SK-N-MC (cell line): ENCODE measurements around the gene AHCY.
A peak's percentile ranks its signal among the peaks of the same experiment; 100 is the strongest.

Experiments
- DNase-seq: peaks from one replicate; pipeline ENCODE4 v3.0.0-alpha.2; 2011; ENCODE audit warnings: low read depth, low spot score
- H3K27ac ChIP-seq: fragments of 200-600 bp; sonication (generic); 2 replicates; pipeline ENCODE4 v1.5.1; 2016; ENCODE audit warnings: mixed run types
- H3K36me3 ChIP-seq: fragments of 200-600 bp; sonication (generic); 2 replicates; pipeline ENCODE4 v1.6.1; 2017; ENCODE audit warnings: antibody characterized with exemption, low read length, mixed read lengths; ENCODE audit not compliant: insufficient read depth
- H3K4me3 ChIP-seq: fragments of 200-600 bp; sonication (generic); 2 replicates; pipeline ENCODE4 v1.5.1; 2016
- H3K9ac ChIP-seq: fragments of 200-600 bp; sonication (generic); 2 replicates; pipeline ENCODE4 v1.8.0; 2017; ENCODE audit warnings: mixed run types, mixed read lengths; ENCODE audit not compliant: insufficient read length
- H3K9me3 ChIP-seq: fragments of 200-600 bp; sonication (generic); 2 replicates; pipeline ENCODE4 v1.6.1; 2017; ENCODE audit warnings: low read depth, mild to moderate bottlenecking, antibody characterized with exemption, low read length, moderate library complexity, mixed read lengths
- EZH2 ChIP-seq: fragments of 200-600 bp; sonication (generic); IDR thresholded peaks from one replicate; pipeline ENCODE4 v1.6.1; 2017; ENCODE audit warnings: antibody characterized with exemption
- FOXP2 ChIP-seq: optimal IDR thresholded peaks from 2 replicates; pipeline ENCODE3; 2011; ENCODE audit warnings: mild to moderate bottlenecking, moderate library complexity; ENCODE audit not compliant: insufficient read depth; ENCODE audit errors: extremely low read length, control extremely low read depth
- POLR2AphosphoS5 ChIP-seq: IDR thresholded peaks from 2 replicates; pipeline ENCODE4 v1.6.1; 2012; ENCODE audit warnings: mild to moderate bottlenecking, low read depth, low read length, borderline replicate concordance

Gene AHCY

DNA sequence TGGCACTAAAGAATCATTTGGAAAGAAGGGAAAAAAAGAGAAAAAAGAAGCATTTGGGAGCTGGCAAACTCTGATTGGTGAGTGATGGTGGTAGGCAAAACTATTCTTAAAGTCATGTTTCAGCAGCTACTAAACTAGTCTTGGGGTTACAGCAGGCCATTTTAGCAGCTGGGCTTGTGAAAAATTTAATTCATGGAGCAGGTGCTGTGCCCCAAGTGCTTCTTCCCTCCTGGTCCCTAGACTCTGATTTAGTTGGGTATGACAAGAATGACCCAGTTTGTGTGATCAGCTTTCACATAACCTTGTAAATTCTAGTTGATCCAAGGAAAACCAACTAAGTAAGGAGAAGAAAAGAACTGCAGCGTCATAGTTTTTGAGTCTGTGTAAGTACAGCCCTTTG lies 63.0 kb downstream of the AHCY start:
- peaks cover 12% of the 10 kb centered on the region; the same call in 1 of the 2 replicates for H3K9me3 ChIP-seq
- TF ChIP-seq FOXP2: no peak
- no peak for TF ChIP-seq POLR2AphosphoS5
- TF ChIP-seq EZH2: no peak
- DNase-seq: no peak
- peaks cover 11% of the 10 kb centered on the region; the same call in 1 of the 2 replicates for H3K36me3 ChIP-seq
- H3K4me3 ChIP-seq: no peak overlapping the region
- H3K9ac ChIP-seq: no peak overlapping the region
- H3K27ac ChIP-seq: no peak overlapping the region

DNA sequence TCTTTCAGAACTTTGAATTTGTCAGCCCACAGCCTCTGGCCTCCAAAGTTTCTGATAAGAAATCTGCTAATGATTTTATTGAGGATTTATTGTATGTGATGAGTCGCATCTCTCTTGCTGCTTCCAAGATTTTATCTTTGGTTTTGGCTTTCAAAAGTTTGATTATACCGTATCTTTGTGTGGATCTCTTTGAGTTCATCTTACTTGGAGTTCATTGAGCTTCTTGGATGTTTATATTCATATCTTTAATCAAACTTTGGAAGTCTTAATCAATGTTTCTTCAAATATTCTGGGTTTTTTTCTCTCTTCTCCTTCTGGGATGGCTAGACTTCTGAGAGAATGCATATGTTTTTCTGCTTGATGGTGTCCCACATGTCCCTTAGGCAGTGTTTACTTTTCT lies 65.2 kb downstream of the AHCY start:
- Histone ChIP-seq H3K27ac (0 out of 2 replicates have a peak overlapping the region, but pooled peaks have one; percentile 31), H3K9ac (no peak overlapping the region), H3K4me3 (no peak overlapping the region), H3K9me3 (peaks cover 12% of the 10 kb centered on the region; the same call in 1 of the 2 replicates), H3K36me3 (peaks cover 11% of the 10 kb centered on the region; the same call in 1 of the 2 replicates)
- no peak for TF ChIP-seq POLR2AphosphoS5
- TF ChIP-seq FOXP2: no peak
- TF ChIP-seq EZH2: no peak
- DNase-seq: no peak

DNA sequence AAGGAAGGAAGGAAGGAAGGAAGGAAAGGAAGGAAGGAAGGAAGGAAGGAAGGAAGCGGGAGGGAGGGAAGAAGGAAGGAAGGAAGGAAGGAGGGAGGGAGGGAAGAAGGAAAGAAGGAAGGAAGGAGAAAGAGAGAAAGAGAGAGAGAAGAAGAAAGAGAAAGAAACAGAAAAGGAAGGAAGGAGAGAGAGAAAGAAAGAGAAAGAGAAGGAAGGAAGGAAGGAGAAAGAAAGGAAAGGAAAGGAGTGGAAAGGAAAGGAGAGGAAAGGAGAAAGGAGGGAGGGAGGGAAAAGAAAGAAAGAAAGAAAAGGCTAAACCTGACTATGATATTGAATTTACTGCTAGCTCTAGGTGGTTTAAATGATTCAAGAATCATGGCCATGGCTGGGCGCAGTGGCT lies 67.3 kb downstream of the AHCY start:
- no peak overlapping the region for H3K4me3 ChIP-seq
- H3K9ac ChIP-seq: no peak overlapping the region
- H3K9me3 ChIP-seq: peaks cover 18% of the 10 kb centered on the region; the same call in 1 of the 2 replicates
- peaks cover 11% of the 10 kb centered on the region; the same call in 1 of the 2 replicates for H3K36me3 ChIP-seq
- H3K27ac ChIP-seq: no peak overlapping the region
- TF ChIP-seq FOXP2: no peak
- no peak for DNase-seq

DNA sequence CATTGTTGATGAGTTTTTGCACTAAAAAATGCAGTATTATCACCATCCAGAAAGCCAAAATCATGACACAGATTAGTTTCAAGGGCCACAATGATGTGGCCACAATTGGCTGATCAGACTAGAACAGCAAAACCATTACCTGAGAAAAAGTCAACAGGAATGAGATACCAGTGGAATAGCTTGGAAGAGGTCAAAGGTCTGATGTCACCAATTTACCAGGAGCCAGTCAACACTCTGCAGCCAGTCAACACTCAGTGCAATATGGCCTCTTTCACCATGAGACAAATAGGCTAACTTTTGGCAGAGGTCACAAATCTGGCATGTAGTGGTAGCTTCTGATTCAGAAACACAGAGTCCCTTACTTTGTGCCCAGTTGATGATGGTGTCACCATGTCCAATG lies 69.5 kb downstream of the AHCY start:
- H3K36me3 ChIP-seq: 0 out of 2 replicates have a peak, but pooled peaks cover 5% of the 10 kb centered on the region
- DNase-seq: no peak
- H3K9me3 ChIP-seq: peaks cover 18% of the 10 kb centered on the region; the same call in 1 of the 2 replicates
- H3K27ac ChIP-seq: no peak overlapping the region
- no peak overlapping the region for H3K4me3 ChIP-seq
- TF ChIP-seq FOXP2 (no peak), EZH2 (no peak), POLR2AphosphoS5 (no peak)
- H3K9ac ChIP-seq: no peak overlapping the region

DNA sequence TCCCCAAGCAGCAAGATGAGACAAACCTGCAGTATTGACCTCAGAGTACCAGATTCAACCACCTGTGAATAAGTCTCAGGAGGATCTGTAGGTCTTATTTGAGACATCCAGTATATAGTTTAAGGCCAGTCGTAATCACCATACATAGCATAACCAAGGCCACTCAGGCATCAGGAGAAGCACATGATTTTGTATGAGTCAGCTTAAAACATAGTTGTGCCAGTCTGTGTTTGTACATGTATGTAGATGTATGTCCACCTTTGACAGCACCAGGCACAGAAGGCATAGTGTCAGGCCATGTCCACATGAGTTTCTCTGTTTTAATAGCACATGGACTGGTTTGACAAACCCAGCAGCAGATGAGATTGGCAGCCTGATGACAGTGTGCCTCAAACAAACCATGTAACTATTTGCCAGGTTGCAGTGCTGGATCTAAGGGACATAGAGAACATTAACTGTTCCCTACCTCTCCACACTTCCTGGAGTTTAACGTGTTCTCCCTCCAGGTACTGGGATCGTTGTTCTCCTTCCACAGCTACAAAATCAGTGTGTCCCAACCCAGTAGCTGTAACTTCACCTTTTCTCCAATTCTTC lies 70.6 kb downstream of the AHCY start:
- TF ChIP-seq FOXP2 (no peak), POLR2AphosphoS5 (no peak), EZH2 (no peak)
- DNase-seq: no peak

DNA sequence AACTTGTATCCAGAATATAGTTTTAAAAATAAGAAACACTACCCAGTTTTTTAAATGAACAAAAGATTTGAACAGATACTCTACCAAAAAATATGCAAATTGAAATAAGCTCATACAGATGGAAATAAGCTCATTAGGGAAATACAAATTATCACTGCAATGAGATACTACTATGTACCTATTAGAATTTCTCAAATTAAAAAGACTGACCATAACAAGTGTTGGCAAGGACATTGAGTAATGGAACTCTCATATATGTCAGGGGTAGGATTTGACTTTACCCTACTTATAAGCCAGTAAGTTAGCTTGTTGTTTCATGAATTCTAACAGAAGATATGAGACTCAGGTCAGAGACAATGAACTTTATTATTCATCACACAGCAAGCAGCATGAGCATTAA lies 71.5 kb downstream of the AHCY start:
- no peak for DNase-seq
- H3K4me3 ChIP-seq: no peak overlapping the region
- no peak overlapping the region for H3K27ac ChIP-seq
- H3K9ac ChIP-seq: no peak overlapping the region
- TF ChIP-seq POLR2AphosphoS5: no peak
- no peak for TF ChIP-seq EZH2
- TF ChIP-seq FOXP2: no peak
- no peaks in the 10 kb centered on the region for H3K36me3 ChIP-seq
- H3K9me3 ChIP-seq: peaks cover 6% of the 10 kb centered on the region; the same call in 1 of the 2 replicates

More for the DNA sequence above, 70.6 kb downstream of the AHCY start:
- H3K27ac ChIP-seq: no peak overlapping the region
- H3K9me3 ChIP-seq: peaks cover 15% of the 10 kb centered on the region; the same call in 1 of the 2 replicates
- H3K9ac ChIP-seq: no peak overlapping the region
- no peak overlapping the region for H3K4me3 ChIP-seq
- H3K36me3 ChIP-seq: 0 out of 2 replicates have a peak, but pooled peaks cover 3% of the 10 kb centered on the region
